GM12865 (cell line): ENCODE measurements around the gene FAM161A.

Experiments
- DNase-seq: peaks from one replicate; pipeline ENCODE4 v3.0.0; 2010; ENCODE audit warnings: low read depth
- H3K4me3 ChIP-seq: 2 replicates; pipeline ENCODE4 v1.5.1; 2011; ENCODE audit warnings: mild to moderate bottlenecking, low read depth, low read length, control low read depth
- TF ChIP-seq, protein P1 (sequence below): IDR thresholded peaks from 2 replicates; pipeline ENCODE4 v1.5.1; 2011; ENCODE audit warnings: low read length, control low read depth, low read depth, inconsistent platforms; ENCODE audit not compliant: insufficient read depth; ENCODE audit errors: missing control alignments

The FAM161A gene, protein sequence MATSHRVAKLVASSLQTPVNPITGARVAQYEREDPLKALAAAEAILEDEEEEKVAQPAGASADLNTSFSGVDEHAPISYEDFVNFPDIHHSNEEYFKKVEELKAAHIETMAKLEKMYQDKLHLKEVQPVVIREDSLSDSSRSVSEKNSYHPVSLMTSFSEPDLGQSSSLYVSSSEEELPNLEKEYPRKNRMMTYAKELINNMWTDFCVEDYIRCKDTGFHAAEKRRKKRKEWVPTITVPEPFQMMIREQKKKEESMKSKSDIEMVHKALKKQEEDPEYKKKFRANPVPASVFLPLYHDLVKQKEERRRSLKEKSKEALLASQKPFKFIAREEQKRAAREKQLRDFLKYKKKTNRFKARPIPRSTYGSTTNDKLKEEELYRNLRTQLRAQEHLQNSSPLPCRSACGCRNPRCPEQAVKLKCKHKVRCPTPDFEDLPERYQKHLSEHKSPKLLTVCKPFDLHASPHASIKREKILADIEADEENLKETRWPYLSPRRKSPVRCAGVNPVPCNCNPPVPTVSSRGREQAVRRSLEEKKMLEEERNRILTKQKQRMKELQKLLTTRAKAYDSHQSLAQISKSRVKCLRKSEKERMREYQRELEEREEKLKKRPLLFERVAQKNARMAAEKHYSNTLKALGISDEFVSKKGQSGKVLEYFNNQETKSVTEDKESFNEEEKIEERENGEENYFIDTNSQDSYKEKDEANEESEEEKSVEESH

DNA sequence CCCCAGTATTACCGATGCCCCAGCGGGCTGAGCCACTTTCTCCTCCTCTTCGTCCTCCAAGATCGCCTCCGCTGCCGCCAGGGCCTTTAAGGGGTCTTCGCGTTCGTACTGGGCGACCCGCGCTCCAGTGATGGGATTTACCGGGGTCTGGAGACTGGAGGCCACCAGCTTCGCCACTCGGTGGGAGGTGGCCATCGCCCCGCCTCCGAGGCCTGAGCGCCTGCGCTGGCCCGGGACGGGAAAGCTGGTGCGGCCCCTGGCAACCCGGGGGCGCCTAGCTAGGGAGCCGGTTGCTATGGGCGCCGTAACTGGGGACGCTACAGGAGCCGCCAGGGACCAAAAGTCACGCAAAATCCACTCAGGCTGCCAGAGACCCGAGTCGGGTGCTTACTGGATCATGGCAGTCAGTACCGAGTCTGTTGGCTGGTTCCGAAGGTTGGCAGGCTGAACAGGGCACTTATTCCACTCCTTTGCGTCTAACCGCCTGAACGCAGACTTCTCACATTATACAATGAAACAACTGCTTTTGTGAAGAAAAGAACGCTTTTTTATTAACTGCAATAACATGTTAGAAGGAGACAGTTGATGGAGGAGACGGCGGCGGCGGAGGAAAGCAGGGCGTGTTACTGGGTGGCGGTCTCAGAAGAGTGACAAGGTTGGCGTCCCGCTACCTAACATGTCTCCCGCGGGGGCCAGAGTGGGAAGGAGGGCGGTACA, at the start of gene FAM161A:
FAM161A (minus strand) TSS at position 214 of the 717 bp plus-strand sequence; CDS start at position 195, 19 bp downstream.
- TF ChIP-seq, protein P1, sequence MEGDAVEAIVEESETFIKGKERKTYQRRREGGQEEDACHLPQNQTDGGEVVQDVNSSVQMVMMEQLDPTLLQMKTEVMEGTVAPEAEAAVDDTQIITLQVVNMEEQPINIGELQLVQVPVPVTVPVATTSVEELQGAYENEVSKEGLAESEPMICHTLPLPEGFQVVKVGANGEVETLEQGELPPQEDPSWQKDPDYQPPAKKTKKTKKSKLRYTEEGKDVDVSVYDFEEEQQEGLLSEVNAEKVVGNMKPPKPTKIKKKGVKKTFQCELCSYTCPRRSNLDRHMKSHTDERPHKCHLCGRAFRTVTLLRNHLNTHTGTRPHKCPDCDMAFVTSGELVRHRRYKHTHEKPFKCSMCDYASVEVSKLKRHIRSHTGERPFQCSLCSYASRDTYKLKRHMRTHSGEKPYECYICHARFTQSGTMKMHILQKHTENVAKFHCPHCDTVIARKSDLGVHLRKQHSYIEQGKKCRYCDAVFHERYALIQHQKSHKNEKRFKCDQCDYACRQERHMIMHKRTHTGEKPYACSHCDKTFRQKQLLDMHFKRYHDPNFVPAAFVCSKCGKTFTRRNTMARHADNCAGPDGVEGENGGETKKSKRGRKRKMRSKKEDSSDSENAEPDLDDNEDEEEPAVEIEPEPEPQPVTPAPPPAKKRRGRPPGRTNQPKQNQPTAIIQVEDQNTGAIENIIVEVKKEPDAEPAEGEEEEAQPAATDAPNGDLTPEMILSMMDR, result no peak
- peak within 1 kb of the TSS; percentile 82 for H3K4me3 ChIP-seq
- DNase-seq, result peak; percentile 91

DNA sequence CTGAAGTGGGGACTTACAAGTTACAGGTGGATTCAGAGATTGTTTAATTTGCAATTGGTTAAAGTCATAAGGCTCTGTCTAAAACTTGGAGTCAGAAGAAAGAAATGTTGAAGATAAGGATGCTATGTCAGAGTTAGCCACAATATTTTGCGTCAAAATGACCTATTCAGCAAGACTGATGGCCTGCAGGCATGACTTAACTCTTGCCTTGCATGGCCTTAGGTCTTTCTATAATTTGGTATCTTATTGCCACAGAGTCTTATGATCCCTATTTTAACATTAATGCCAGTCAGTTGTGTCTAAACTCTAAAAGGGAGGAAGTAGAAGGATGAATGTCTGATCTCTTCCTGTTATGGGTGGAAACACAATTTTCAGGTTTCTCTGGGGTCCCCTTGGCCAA, 46.4 kb upstream of the FAM161A start:
- TF ChIP-seq, protein P1, result no peak

DNA sequence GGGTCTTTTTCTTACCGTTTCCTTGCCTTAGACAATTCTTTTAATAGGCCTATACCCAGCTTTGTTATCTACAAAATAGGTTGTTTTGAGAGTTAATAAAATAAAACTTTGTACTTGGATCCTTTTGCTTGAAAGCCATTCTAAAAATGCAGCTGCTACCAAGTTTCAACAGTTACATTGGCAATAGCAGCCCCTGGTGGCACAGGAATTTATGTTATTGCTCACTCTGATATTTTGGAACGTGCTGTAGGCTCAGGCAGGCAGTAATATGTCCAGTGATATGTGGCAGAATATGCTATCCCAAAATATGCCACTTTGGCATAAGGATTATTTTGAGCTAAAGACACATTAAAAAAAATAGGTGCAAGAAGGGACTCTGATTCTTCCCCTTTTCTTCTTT, 45.0 kb upstream of the FAM161A start:
- no peak overlapping the region for H3K4me3 ChIP-seq
- peak; percentile 43 for DNase-seq
- TF ChIP-seq, protein P1, result peak; percentile 54

More for the DNA sequence above, 46.4 kb upstream of the FAM161A start:
- DNase-seq, result no peak
- no peak overlapping the region for H3K4me3 ChIP-seq

DNA sequence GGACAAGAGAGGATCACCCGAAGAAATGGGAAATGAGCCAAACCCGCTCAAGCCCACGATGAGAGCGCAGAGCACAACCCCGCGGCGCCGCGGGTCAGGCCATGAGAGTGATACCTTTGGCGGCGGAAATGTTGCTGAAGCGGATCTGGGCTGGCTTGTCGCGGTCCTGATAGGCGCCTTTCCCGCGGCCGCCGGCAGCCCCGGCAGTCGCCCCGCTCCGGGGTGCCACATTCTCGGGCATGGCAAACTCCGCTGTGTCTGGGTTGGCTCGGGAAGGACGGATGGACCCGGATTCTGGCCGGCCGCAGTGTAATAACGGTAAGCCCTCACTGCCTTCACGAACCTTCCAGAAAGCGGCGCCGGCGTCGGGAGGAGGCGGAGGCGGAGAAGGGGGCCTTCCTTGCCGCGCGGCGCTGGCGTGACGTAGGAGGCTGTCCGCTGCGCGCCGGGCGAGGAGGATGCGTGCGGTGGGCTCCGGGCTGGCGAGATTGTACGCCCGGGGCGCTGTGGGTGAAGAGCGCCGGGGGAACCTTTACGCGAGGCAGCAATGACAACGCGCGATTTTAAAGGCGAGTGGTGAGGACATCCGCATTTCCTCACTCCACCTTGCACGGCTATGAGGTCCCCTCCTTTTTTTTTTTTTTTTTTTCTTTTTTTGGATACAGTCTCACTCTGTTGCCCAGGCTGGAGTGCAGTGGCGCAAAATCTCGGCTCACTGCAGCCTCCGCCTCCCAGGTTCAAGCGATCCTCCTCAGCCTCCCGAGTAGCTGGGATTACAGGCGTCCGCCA, 34.6 kb upstream of the FAM161A start, which contains the start of gene CCT4:
CCT4 (minus strand) TSS at position 390 of the 789 bp plus-strand sequence; CDS start at position 241, 149 bp downstream.
- peak; percentile 95 for DNase-seq
- TF ChIP-seq, protein P1, result no peak
- H3K4me3 ChIP-seq, result peak within 1 kb of the TSS; percentile 85

DNA sequence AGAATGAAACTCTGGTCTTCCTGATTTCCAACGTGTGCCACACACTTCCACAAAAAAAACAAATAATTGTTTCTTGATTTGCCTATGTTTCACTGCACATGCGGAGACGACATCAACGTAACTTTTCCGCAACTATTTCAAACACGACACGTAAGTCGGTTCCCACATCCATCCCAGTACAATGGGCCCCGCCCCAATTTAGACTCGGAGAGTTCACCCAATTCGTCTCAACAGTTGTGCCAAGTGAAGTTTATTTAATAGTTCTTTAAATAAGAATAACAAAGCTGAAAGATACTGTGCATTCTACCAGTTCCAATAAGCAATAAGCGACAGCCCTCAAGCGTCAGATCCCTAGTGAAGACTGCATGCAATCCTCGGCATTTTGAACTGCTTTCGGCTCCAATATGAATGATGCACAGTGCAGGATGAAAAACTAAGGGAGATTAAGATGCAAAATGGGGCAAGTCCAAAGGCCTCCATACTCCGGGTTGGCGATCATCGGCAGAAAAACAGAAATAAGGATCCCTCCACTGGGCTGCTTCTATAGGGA, 33.9 kb upstream of the FAM161A start:
- TF ChIP-seq, protein P1, result no peak
- peak; percentile 29 for DNase-seq
- peak overlapping the region; percentile 85 for H3K4me3 ChIP-seq
